MM.1S (cell line): ENCODE results near the gene SALL4.

Experiments
- EZH2phosphoT487 ChIP-seq: fragments of 300-600 bp; sonication (generic); IDR thresholded peaks from 2 replicates; pipeline ENCODE4 v1.6.1; 2018; ENCODE audit warnings: antibody characterized with exemption, low read length
- TF ChIP-seq, protein P1 (sequence below): fragments of 300-600 bp; sonication (generic); IDR thresholded peaks from 2 replicates; pipeline ENCODE4 v1.5.1; 2016; ENCODE audit warnings: antibody characterized with exemption, low read length, mixed read lengths

DNA sequence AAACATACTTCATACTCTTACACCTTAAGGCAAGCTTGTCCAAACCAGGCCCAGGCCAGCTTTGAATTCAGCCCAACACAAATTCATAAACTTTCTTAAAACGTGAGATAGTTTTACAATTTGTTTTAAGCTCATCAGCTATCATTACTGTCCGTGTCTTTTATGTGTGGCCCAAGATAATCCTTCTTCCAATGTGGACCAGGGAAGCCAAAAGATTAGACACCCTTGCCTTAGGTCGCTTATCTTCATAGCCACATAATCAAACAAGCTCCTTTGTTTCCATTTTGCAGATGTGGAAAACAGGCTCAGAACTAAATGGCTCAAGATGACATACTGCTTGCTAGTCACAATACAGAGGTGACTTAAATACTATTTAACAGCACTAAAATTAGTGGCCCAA is 6.0 kb downstream of the SALL4 start:
- TF ChIP-seq, protein P1, sequence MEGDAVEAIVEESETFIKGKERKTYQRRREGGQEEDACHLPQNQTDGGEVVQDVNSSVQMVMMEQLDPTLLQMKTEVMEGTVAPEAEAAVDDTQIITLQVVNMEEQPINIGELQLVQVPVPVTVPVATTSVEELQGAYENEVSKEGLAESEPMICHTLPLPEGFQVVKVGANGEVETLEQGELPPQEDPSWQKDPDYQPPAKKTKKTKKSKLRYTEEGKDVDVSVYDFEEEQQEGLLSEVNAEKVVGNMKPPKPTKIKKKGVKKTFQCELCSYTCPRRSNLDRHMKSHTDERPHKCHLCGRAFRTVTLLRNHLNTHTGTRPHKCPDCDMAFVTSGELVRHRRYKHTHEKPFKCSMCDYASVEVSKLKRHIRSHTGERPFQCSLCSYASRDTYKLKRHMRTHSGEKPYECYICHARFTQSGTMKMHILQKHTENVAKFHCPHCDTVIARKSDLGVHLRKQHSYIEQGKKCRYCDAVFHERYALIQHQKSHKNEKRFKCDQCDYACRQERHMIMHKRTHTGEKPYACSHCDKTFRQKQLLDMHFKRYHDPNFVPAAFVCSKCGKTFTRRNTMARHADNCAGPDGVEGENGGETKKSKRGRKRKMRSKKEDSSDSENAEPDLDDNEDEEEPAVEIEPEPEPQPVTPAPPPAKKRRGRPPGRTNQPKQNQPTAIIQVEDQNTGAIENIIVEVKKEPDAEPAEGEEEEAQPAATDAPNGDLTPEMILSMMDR = no peak
- no peak for TF ChIP-seq EZH2phosphoT487
